LNCaP clone FGC (cell line): Measurements from ENCODE around the gene HAPSTR1.
"Not testable (repeated sequence)": the region's sequence is repeated elsewhere in the genome, so short reads cannot be mapped to it uniquely, and the experiment has no call there.

Experiments used
- DNase-seq: peaks from one replicate; pipeline ENCODE4 v3.0.0-alpha.2; 2011; ENCODE audit warnings: low read depth
- H3K4me3 ChIP-seq: 2 replicates; pipeline ENCODE4 v1.5.1; 2011; ENCODE audit warnings: mild to moderate bottlenecking, low read depth, low read length, control low read depth
- CTCF ChIP-seq: IDR thresholded peaks from 2 replicates; pipeline ENCODE4 v1.5.1; 2012; ENCODE audit warnings: mild to moderate bottlenecking; ENCODE audit not compliant: control insufficient read depth, insufficient read depth; ENCODE audit errors: extremely low read depth

HAPSTR1 gene

GRCh38 chr16:9090960-9091866 is at the start of gene HAPSTR1:
Gene HAPSTR1 (plus strand): TSS chr16:9091644. CDS start chr16:9092045, 401 bp downstream.
- TF ChIP-seq CTCF: no peak
- DNase-seq: peak; percentile 99
- peak within 1 kb of the TSS; percentile 66 for H3K4me3 ChIP-seq

GRCh38 chr16:9042533-9042932 is 48.9 kb upstream of the HAPSTR1 start:
- no peak for TF ChIP-seq CTCF
- no peak for DNase-seq

DNA sequence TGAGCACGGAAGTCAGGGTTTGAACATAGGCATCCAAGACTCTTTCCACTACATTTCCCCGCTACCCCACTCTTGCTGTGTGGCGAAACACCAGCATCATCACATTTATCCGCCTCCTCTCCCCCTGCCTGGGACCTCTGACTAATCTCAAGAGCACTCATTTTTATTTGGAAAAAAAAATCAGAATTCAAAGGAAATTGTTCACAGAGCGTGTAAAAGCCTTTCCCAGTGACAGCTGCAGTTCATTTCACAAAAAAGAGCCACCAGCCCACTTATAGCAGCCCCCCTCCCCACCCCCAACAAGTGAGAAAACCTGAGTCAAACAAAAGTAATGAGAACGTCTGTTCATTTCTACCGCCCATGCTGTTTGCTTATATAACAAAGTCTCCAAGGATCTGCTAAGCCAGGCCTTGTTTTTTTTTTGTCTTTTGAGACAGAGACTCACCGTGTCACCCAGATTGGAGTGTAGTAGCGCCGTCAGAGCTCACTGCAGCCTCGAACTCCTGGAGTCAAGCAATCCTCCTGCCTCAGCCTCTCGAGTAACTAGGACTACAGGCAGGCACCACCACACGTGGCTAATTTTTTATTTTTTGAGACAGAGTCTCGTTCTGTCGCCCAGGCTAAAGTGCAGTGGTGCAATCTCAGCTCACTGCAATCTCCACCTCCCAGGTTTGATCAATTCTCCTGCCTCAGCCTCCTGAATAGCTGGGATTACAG is 48.3 kb upstream of the HAPSTR1 start:
- no peak for TF ChIP-seq CTCF
- no peak for DNase-seq
- no peak overlapping the region for H3K4me3 ChIP-seq

More at GRCh38 chr16:9042533-9042932, 48.9 kb upstream of the HAPSTR1 start:
- no peak overlapping the region for H3K4me3 ChIP-seq

GRCh38 chr16:9045562-9045961 is 45.9 kb upstream of the HAPSTR1 start:
- not testable (repeated sequence) for DNase-seq

GRCh38 chr16:9046667-9047055 is 44.8 kb upstream of the HAPSTR1 start:
- DNase-seq: no peak
- no peak for TF ChIP-seq CTCF

More at GRCh38 chr16:9045562-9045961, 45.9 kb upstream of the HAPSTR1 start:
- not testable (repeated sequence) for H3K4me3 ChIP-seq

DNA sequence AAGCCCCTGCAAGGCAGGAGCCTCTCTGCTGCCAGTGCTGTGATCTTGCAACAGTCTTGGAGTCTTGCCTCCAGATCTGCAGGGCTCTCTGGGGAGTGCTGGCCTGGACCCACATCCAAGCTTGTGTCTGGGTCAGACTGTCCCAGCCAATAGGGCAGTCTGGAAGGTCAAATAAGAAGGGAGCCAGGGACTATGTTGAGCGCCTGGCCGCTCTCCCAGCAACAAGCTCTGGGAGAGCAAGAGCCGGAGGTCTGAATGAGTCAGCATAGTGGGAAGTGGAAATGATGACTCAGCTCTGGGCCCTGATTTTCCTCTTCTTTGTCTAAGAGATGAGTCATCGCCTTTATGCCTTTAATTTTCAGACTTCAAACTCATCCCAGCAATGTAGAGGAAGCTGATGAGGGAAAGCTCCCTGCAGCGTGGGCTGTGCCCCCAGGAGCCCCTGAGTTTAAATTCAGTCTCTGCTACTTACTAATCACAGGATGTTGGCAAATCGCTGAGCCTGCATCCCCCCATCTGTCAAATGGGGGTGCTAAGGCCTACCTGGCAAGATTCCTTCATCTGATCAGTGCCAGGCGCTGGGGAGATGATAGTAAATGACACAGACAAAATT is 43.6 kb upstream of the HAPSTR1 start:
- no peak overlapping the region for H3K4me3 ChIP-seq
- DNase-seq: peak; percentile 98
- no peak for TF ChIP-seq CTCF

More at GRCh38 chr16:9046667-9047055, 44.8 kb upstream of the HAPSTR1 start:
- no peak overlapping the region for H3K4me3 ChIP-seq

GRCh38 chr16:9048302-9048700 is 43.1 kb upstream of the HAPSTR1 start:
- TF ChIP-seq CTCF: no peak
- H3K4me3 ChIP-seq: no peak overlapping the region

More at GRCh38 chr16:9048302-9048700, 43.1 kb upstream of the HAPSTR1 start:
- DNase-seq: no peak
